Germinal center (tissue), 1 donor: ENCODE measurements around the gene ZNF628.
"Not testable (repeated sequence)": the region's sequence is repeated elsewhere in the genome, so short reads cannot be mapped to it uniquely, and the experiment has no call there.

ENCODE experiments used
- DNase-seq: peaks from one replicate; pipeline ENCODE4 v3.0.0; 2012; ENCODE audit warnings: mixed read lengths, low spot score

The ZNF628 gene

DNA sequence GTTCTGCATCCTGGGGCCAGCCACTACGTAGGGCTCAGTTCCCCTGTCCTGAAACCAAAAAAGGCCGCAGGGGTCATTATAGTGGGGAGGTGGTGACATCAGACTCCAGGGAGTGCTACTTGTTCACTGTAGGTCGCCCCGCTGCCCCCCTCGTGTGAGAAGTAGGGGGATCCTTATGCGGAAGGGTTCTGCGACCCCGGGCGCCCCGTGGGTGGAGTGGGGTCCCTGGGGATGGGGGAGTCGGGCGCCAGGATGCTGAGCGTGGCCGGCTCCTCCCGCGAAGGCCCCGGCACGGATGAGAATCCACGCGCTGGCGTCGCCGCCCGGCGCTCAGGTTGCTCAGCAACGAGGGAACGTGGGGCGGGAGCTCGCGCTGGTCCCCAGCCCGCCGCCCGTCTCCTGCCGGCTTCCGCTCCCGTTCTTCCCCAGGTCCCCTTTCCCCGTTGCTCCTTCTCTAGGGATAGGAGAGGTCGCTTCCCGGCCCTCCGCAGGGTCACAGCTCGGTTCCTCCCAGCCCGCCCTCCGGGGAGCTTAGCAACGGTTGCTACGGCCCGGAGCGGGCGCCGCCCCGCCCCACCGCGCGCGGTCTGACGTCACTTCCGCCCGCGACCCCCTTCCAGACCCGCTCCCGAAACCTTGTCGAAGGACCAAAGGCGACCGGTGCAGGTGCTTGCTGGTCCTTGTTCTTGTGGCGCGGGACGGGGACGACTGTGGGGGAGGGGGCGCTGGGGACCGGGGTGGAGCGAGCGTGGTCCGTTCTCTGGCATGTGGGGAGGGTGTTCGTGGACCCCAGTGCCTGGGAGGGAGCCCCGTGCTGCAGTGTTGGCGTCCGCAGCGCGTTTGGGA lies 8.4 kb downstream of the ZNF628 start, which contains the start of gene NAT14:
TSS of gene NAT14 (plus strand) at position 596 of the 846 bp plus-strand sequence. CDS start 521 bp downstream, outside the sequence.
- peak; percentile 83 for DNase-seq

DNA sequence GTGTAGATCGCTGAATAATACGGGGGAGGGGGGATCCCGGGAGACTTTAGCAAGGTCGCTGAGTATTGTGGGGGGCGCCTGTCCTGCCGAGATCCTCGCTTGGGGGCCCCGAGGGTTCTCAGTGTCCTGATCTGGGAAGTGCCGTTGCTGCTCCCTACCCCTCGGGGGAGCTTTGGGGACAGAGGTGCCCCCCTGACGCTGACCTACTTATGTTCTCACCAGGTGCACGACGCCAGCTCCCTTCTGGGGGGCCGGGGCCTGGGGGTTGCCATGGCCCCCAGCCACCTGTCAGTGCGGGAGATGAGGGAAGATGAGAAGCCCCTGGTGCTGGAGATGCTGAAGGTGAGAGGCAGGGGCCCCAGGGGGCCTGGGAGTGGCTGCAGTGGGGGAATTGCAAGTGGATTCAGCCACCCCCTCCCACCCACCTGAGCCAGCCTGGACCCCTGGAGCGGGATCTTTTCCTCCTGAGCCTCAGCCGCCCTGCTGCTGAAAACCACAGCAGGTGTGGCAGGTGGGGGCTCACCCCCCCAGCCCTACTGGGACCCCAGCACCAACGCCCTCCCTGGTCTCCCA lies 9.1 kb downstream of the ZNF628 start:
- DNase-seq, result peak; percentile 38

DNA sequence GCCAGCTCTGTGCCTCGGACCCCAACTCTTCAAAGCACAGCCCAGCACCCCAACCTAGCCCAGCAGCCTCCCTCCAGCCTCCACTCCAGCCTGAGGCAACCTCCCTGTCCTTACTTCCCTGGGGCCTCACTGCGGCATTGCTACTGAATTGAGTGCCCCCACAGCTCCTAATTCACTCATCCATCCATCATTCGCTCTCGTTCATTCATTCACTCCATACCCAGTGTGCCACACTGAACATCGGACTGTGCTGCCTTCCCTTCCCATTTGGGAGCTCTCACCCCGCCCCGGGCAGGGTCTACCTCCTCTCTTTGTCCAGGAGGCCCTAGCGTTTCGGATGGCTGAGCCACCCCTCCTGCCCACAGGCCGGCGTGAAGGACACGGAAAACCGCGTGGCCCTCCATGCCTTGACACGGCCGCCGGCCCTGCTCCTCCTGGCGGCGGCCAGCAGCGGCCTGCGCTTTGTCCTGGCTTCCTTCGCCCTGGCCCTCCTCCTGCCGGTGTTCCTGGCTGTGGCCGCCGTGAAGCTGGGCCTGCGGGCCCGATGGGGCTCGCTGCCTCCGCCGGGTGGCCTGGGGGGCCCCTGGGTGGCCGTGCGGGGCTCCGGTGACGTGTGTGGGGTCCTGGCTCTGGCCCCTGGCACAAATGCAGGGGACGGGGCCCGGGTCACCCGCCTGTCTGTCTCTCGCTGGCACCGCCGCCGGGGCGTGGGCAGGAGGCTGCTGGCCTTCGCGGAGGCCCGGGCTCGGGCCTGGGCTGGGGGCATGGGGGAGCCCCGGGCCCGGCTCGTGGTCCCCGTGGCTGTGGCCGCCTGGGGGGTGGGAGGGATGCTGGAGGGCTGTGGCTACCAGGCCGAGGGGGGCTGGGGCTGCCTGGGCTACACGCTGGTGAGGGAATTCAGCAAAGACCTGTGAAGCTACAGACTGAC lies 9.9 kb downstream of the ZNF628 start:
- DNase-seq, result no peak

DNA sequence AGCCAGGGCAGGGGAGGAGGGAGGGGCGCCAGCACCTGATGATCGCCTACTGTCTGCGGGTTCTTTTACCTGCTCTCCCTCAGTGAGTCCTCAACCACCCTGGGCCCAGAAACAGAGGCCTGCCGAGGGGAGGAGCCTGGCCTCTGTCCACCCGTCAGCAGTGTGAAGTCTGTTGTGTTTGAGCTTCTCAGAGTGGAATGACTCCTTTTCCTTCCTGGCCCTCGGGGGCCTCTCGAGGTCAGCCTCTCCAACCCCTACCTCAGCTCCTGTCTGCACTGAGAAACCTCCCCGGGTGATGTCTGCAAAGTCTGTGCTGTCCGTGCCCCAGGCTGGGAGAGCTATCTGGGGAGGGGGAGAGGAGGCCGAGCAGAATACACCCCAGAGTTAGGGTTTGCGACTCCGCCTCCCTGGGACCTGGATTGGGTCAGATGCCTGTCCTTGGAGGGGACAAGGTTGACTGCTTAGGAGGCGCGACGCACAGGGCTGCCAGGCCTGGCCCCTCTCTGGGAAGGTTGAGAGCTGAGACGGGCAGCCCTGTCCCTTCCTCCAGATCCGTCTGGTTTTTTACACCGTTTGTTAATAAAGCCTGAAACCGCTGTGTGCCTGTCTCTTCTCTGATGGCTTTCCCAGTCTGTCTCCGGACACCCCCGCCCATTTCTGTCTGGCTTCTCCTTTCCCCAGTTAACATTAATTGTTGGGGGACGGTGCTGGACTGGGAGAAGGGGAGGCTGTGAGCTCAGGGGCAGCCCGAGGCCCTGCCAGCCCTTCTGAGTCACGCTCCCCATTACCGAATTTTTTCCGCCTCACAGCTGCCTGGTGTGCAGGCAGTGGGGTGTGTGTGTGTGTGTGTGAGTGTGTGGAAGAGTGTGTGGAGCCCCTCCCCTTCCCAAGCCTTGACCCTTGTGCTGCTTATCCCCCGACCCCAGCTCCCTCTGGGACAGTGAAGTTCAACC lies 10.8 kb downstream of the ZNF628 start:
- no peak for DNase-seq

DNA sequence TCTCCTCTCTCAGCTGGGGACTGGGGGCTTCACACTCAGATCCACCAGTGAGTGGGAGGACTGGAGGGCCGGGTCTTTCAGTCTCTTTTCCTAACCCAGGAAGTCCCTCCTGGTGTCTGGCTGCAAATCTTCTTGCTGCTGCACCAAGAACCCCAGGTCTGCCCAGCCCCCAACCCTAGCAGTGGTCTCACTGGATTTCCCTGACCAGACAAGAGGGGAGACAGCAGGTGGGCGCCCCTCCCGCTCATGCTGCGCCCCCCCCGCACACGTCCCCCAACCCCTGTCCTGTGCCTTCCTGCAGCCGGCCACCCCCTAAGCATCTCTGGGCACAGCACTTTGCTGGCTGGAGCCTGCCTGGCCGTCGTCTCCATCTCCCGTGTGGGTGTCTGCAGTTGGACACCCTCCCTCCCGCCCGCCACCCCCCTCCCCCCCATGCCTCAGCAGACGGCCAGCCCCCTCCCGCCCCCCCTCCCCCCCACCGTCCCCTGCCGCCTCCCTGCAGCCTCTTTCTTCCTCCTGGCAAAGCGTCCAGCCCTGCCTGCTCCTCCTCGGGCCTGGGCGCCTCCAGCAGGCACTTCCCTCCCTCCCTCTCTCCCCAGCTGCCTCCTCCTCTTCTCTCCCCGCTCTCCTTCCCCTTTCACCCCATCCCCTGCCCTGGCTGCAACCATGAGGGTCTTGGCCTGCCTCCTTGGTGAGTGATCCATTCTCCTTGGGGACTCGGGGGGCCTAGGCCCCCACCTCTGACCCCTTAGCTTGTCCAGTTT lies 11.7 kb downstream of the ZNF628 start, which contains the start of gene SSC5D:
TSS of gene SSC5D (plus strand) at position 513 of the 764 bp plus-strand sequence. CDS start at position 667, 154 bp downstream.
- no peak for DNase-seq

DNA sequence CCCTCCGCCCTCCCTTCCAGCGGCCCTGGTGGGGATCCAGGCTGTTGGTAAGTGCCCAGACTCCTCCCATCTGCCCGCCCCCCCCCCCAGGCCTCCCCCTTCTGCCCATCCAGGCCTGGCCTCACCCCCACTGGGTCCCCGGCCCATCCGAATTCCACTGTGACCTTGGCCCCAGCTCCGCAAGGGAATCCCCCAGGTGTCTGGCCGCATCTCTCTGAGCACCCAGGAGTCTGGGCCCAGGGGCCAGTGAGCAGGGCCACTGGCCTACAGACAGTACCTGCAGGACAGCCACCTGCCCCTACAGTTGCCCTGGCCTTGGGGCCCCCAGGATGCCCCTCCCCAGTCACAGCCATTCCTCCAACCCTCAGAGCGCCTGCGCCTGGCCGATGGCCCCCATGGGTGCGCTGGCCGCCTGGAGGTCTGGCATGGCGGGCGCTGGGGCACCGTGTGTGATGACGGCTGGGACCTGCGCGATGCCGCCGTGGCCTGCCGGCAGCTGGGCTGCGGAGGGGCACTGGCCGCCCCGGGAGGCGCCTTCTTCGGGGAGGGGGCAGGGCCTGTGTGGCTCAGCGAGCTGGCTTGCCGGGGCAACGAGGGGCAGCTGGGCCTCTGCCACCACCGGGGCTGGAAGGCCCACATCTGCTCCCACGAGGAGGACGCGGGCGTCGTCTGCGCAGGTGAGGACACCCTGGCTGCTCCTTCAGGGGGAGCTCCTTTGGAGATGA lies 12.7 kb downstream of the ZNF628 start:
- DNase-seq, result no peak

DNA sequence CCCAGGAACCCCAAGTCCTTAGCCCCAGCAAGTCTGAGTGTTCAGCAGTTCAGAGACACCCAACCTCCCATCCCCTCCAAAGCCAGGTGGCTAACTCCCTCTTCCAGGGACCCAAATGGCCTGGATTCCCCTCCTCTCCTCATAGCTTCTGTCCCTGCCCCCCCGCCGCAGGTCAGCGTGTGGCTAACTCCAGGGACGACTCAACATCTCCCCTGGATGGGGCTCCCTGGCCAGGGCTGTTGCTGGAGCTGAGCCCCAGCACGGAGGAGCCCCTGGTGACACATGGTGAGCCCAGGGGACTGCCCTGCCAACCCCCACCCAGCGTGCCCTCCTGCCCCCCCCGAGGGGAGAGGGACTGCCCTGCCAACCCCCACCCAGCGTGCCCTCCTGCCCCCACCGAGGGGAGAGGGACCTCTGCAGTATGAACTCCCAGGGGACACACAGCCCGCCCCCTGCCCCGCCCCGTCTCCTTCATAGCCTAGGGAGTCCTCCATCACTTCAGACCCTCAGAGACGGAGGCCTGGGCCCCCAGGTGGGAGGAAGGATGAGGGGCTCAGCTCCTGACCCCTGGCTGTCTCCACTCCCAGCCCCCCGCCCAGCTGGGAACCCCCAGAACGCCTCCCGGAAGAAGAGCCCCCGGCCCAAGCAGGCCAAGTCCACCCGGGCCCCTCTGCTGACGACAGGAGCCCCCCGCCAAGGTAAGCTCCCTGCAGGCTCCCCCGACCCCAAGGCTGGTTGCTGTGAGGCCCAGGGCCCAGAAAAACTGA lies 13.5 kb downstream of the ZNF628 start:
- no peak for DNase-seq

DNA sequence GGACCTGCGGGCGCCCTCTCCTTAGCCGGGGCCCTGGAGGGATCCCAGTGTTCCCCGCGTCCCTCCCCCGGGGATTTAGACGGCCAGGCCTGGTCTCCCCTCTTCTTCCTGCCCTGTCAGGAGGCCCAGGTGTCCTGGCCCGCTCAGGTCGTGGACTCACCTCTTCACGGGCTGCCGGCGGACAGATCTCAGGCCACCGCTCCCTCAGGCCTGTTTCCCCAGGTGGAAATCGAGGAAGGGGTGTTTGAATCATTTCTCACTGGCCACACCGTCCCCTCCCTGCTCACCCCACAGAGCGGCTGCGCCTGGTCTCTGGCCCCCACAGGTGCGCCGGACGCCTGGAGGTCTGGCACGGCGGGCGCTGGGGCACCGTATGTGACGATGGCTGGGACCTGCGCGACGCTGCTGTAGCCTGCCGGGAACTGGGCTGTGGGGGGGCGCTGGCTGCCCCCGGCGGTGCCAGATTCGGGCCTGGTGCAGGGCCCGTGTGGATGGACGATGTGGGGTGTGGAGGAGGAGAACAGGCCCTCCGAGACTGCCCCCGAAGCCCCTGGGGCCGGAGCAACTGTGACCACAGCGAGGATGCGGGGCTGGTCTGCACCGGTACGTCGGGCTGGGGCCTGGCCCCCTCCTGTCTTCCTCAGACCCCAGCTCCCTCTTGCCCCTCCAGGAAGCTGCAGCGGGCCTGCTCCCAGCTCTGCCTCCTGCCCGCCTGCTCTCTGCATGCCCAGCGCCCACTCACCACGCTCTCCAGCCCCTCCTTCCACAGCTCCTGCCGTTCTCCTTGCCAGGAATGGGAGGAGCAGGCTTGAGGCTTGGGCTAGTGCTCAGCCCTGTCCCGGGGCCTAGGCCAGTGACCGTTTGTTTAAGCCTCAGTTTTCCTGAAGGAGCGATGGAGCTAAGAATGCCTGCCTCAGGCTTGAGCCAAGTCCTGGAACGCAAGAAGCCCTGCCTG lies 14.3 kb downstream of the ZNF628 start:
- DNase-seq, result no peak

DNA sequence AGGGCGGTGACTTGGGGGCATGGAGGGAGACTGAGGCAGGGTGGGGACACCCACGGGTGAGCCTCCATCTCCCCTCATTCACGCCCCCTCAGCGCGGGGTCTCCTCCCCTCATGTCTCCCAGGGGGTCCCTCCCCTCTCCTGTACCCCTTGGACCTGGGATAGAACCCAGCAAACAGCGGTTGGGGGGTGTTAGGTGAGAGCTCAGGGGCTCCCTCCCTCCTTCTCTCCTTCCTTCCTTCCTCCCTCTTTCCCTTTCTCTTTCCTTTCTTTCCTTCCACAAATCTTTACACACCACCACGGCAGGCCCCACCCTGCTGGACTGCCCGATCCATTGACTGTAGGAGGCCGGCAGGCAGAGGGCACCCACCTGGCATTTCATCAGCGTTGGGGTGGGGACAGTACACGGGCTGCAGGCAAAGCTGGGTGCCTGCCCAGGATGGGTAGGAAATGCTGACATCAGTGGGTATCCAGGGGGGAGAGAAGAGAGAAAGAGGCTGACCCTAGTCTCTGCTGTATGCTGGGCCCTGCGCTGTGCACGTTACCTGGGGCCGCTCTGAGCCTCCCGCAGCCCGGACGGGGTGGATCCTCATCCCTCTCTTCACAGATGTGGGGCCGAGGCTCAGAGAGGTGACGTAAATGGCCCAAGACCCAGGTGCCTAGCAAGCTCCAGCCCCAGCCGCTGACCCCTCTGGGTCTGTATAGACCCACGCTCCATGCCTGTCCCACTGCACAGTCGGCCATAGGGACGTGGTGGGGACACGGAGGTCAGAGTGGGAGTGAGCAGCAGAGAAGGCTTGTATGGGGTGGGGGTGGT lies 15.3 kb downstream of the ZNF628 start:
- DNase-seq, result no peak

DNA sequence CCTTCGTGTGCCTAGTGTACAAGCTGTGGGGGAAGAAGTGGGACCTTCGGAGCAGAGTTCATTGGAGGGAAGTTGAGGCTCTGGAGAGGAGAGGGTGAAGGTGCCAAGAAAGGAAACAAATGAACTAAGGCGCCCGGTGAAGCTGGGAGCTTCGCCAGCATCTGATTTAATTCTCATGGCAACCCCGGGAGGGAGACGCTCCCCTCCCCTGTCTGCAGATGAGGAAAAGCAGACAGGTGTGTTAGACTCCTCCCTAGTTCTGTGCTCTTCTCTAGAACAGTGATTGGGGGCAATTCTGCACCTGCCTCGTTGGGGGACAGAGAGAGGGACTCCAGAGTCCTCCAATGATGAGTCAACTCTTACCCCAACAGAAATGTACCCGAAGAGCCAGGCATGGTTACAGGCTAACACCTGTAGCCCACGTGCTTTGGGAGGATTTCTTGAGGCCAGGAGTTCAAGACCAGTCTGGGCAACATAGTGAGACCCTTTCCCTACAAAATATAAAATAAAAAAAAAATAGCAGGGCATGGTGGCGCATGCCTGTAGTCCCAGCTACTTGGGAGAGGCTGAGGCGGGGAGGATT lies 16.0 kb downstream of the ZNF628 start:
- DNase-seq, result no peak

DNA sequence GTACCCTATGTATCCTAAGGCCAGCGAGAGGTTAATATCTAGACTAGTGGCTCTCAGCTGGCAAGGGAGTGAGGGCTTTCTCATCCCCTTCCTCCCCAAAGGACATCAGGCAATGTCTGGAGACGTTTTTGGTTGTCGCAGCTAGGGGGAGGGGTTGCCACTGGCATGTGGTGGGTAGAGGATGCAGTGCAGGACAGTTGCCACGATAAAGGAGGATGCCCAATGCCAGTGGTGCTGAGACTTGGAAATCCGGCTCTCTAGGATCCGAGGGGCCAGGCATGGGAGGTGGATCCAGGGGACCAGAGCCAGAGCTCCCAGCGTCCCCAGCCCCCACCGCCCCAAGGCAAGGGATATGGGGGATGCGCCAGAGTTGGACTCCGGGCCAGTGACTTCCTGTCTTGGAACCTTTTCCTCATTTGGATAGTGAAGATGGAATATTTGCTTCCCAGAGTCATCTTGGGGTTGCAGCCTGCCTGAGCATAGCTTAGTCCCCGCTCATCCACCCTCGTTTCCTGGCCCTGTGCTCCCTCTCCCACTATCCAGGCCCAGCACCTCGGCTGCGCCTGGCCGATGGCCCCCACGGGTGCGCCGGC lies 16.7 kb downstream of the ZNF628 start:
- DNase-seq, result no peak

DNA sequence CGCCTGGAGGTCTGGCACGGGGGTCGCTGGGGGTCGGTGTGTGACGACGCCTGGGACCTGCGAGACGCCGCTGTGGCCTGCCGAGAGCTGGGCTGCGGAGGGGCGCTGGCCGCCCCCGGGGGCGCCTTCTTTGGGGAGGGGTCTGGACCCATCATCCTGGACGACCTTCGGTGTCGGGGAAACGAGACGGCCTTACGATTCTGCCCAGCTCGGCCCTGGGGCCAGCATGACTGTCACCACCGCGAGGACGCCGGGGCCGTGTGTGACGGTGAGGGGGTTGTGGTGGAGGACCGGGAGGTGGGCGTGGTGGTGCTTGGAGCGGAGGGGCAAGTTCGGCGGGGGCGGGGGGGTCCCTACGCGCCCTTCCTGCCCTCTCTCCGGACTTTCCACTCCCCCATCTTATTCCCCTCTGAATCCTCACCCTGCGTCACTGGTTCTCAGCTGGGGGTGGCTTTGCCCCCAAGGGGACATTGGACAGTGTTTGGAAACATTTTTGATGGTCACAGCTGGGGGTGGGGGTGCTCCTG lies 17.3 kb downstream of the ZNF628 start:
- DNase-seq, result no peak

DNA sequence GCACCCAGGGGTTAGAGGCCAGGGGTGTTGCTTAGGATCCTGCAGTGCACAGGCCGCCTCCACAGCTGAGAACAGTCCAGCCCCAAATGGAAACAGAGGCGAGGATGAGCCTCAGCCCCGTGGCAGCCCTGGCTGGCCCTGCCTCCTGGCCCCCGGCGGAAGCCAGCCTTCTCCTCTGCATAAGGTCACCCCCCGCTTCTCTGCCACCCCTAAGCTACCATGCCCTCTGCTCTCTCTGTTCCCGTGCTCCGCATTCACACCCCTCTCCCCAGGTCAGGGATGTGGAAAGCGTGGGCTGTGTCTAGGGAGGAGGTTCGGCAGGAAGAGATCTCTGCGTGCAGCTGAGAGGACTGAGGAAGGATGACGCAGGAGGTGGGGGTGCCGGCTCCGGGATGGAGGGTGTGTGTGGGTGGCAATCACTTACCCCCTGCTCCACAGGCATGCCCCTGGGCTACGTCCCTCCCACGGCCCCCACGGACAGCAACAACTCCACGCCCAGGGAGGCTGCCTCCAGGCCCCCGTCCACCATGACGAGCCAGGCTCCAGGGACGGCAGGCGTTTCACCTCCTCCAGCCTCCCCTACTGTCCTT lies 17.9 kb downstream of the ZNF628 start:
- DNase-seq, result no peak

DNA sequence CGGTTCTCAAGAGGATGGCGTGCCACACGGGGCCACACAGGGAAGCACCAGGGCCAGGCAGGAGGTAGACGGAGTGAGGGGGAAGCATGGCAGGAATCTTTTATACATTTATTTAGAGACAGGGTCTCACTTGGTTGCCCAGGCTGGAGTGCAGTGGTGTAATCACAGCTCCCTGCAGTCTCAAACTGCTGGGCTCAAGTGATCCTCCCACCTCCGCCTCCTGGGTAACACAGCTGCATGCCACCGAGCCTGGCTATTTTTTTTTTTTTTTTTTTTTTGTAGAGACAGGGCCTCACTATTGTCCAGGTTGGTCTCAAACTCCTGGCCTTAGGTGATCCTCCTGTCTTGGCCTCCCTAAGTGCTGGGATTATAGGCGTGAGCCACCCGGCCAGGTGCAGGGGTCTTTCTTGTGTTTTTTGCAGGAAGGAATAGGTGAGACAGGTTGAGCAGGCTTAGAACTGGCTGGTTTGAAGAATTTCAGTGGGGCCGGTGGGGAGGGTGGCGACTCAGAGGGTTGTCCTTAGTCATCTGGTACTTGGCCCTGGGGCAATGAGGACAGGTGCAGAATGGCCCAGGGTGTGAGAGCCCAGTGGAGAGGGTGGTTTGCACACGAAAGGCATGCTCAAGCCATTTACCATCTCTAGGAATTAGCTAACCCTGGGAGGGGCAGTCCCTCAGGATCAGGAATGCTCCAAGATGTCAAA lies 19.4 kb downstream of the ZNF628 start:
- no peak for DNase-seq

DNA sequence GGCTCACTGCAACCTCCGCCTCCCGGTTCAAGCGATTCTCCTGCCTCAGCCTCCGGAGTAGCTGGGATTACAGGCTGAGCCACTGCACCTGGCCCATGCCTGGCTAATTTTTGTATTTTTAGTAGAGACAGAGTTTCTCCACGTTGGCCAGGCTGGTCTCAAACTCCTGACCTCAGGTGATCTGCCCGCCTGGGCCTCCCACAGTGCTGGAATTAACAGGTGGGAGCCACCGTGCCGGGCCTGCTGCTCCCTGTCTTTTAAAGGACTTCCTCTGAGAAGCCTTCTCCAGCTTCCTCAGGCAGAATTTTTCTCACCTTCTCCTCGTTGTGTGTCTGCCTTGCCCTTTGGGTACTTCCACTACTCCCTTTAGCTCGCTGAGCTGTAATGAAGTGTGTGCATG lies 20.4 kb downstream of the ZNF628 start:
- DNase-seq, result not testable (repeated sequence)
